RWPE2 (cell line): ENCODE results near the gene HECW1.

Experiments used
- ATAC-seq: fragments of 200-7000 bp; cut with Tn5 transposase; 3 replicates; pipeline ENCODE4 v1.9.1; 2021; ENCODE audit warnings: low read depth
- DNase-seq: peaks from one replicate; pipeline ENCODE4 v3.0.0-alpha.2; 2020; ENCODE audit warnings: low spot score
- H3K27ac ChIP-seq: fragments of 450-650 bp; 2 replicates; pipeline ENCODE4 v1.5.1; 2017; ENCODE audit warnings: mild to moderate bottlenecking; ENCODE audit not compliant: poor library complexity, severe bottlenecking
- H3K27me3 ChIP-seq: fragments of 250-450 bp; sonication (Bioruptor Pico); 2 replicates; pipeline ENCODE4 v1.5.1; 2021; ENCODE audit warnings: mild to moderate bottlenecking, moderate library complexity; ENCODE audit not compliant: insufficient read depth, poor library complexity, severe bottlenecking
- H3K36me3 ChIP-seq: fragments of 250-450 bp; sonication (Bioruptor Pico); 2 replicates; pipeline ENCODE4 v1.5.1; 2020; ENCODE audit warnings: low read depth, mild to moderate bottlenecking, moderate library complexity
- H3K4me1 ChIP-seq: fragments of 250-450 bp; sonication (Bioruptor Pico); 2 replicates; pipeline ENCODE4 v1.5.1; 2021; ENCODE audit warnings: mild to moderate bottlenecking, moderate library complexity; ENCODE audit not compliant: insufficient read depth, poor library complexity, severe bottlenecking
- H3K4me3 ChIP-seq: fragments of 250-450 bp; sonication (Bioruptor Pico); 2 replicates; pipeline ENCODE4 v1.5.1; 2021; ENCODE audit warnings: mild to moderate bottlenecking, moderate library complexity; ENCODE audit not compliant: severe bottlenecking
- H3K9me3 ChIP-seq: fragments of 250-450 bp; sonication (Bioruptor Pico); 2 replicates; pipeline ENCODE4 v1.5.1; 2021; ENCODE audit warnings: mild to moderate bottlenecking, moderate library complexity; ENCODE audit not compliant: severe bottlenecking
- TF ChIP-seq, protein P1 (sequence below): fragments of 450-650 bp; IDR thresholded peaks from one replicate; pipeline ENCODE4 v1.5.1; 2017; ENCODE audit warnings: mild to moderate bottlenecking, moderate library complexity; ENCODE audit not compliant: poor library complexity, severe bottlenecking

Gene HECW1

DNA sequence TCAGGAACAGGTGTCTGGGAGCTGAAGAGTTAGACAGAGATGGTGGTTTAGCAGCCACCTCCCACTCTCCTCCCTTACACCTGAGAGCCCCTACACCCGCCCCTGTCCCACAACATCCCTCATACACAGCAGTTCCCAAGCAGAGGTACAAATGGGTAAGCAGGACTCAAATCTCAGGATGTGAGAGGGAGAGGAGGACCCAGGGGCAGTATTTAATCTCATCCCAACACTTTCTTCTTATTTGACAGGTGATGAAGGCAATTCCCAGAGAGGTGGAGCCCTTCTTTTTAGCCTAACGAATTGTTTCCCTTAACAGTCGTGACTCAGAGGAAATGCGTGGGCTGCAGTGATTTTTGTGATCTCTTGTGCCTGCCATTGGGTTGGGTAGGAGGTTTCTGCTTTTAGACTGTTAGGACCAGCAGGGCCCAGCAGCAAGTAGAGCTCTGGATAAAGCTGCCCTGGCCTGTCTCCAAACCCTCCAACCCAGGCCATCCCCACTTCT lies 191.3 kb downstream of the HECW1 start:
- H3K36me3 ChIP-seq, result no peaks in the 10 kb centered on the region
- H3K4me3 ChIP-seq, result no peak overlapping the region
- H3K9me3 ChIP-seq, result no peaks in the 10 kb centered on the region
- ATAC-seq, result no peak
- H3K4me1 ChIP-seq, result no peaks in the 10 kb centered on the region
- TF ChIP-seq, protein P1, sequence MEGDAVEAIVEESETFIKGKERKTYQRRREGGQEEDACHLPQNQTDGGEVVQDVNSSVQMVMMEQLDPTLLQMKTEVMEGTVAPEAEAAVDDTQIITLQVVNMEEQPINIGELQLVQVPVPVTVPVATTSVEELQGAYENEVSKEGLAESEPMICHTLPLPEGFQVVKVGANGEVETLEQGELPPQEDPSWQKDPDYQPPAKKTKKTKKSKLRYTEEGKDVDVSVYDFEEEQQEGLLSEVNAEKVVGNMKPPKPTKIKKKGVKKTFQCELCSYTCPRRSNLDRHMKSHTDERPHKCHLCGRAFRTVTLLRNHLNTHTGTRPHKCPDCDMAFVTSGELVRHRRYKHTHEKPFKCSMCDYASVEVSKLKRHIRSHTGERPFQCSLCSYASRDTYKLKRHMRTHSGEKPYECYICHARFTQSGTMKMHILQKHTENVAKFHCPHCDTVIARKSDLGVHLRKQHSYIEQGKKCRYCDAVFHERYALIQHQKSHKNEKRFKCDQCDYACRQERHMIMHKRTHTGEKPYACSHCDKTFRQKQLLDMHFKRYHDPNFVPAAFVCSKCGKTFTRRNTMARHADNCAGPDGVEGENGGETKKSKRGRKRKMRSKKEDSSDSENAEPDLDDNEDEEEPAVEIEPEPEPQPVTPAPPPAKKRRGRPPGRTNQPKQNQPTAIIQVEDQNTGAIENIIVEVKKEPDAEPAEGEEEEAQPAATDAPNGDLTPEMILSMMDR, result no peak
- H3K27me3 ChIP-seq, result no peaks in the 10 kb centered on the region
- DNase-seq, result no peak
- H3K27ac ChIP-seq, result no peak overlapping the region

DNA sequence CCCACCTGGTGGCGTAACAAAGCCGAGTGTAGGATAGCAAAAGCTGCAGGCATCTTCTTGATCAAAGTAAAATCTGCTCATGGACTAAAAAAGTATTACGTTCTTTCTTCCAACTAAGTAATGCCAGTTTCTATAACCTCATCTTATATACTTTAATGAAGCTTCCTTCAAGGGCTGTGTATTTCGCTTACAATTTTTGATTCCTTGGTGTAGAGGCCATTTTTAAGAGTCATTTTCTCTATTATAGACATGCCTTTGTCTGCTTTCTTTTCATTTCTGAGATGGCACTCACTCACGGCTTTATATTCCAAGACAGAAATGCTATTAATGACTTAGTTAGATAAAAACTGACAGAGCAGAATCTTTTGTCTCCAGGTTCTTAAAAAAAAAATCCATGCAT lies 194.0 kb downstream of the HECW1 start:
- no peak overlapping the region for H3K4me3 ChIP-seq
- TF ChIP-seq, protein P1, result no peak
- no peaks in the 10 kb centered on the region for H3K4me1 ChIP-seq
- H3K36me3 ChIP-seq, result no peaks in the 10 kb centered on the region
- DNase-seq (no peak), ATAC-seq (no peak)
- no peaks in the 10 kb centered on the region for H3K27me3 ChIP-seq
- H3K27ac ChIP-seq, result no peak overlapping the region
- H3K9me3 ChIP-seq, result no peaks in the 10 kb centered on the region

DNA sequence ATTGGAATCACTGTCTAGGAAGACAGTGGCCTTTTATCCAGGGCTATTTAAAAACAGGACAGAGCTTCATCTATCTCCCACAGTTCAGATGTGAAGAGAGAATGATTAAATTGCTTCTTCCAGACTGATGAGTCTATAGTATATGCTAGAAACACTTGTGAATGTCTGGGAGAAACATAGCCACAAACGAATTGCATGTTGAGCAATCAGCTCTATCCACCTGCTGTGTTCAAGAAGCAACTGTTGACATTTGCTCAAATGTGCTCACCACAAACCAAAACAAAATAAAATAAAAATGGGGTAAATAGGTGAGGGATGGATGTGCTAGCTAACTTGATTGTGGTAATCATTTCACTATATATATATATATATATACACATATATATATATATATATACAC lies 195.1 kb downstream of the HECW1 start:
- DNase-seq, result no peak
- ATAC-seq, result no peak
- Histone ChIP-seq H3K4me3 (no peak overlapping the region), H3K36me3 (no peaks in the 10 kb centered on the region), H3K9me3 (no peaks in the 10 kb centered on the region), H3K27ac (no peak overlapping the region), H3K27me3 (no peaks in the 10 kb centered on the region), H3K4me1 (no peaks in the 10 kb centered on the region)
- TF ChIP-seq, protein P1, result no peak

DNA sequence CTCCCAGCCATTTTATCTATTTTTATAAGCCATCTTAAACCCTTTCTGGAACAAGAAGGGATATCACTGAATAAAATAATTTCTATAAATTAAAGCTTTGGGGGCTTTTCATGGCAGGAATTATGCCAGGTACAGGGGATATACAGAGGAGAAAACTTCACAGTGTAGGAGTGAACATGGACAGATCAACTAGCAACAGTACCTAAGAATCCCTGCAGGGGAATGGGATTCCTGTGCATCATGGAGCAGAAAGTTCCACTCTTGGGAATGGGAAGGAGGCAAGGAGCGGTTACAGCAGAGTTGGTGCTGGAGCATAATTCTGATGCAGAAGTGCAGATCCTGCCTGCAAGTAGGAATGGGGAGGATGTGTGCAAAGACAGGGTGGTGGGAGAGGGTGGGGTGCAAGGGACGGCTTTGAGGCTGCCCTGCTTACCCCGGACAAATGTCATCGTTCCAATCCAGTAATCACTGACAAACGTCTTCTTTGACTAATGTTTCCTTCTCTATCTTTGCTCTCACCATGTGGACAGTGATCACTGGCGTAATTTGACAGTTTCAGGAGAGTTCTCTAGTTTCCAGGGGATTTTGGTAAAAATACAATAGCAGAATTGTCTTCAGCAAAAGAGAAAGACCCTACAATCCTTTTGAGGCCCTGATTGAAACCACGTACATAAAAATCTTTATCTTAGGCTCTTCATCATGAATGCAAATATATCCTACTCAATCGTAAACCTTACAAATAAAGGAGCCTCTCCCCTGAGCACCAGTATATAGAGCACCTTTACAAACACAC lies 196.7 kb downstream of the HECW1 start:
- ATAC-seq (no peak), DNase-seq (no peak)
- TF ChIP-seq, protein P1, result no peak
- Histone ChIP-seq H3K4me3 (no peak overlapping the region), H3K4me1 (no peaks in the 10 kb centered on the region), H3K9me3 (no peaks in the 10 kb centered on the region), H3K27me3 (no peaks in the 10 kb centered on the region), H3K36me3 (no peaks in the 10 kb centered on the region), H3K27ac (no peak overlapping the region)

DNA sequence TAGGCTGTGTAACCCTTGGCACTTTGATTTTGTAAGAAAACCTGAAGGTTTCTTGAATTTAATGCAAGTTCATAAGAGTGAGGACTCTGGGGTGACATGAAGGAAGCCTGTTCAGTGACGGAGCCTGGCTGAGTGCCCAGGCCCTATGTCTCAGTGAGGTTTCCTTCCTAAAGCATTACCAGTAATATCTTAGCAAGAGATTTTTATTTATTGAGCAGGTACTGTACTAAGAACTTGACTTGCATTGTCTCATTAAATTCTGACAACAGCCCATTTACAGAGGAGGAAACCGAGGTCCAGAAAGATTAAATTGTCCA lies 197.2 kb downstream of the HECW1 start:
- H3K27ac ChIP-seq, result no peak overlapping the region

More for the DNA sequence above, 197.2 kb downstream of the HECW1 start:
- TF ChIP-seq, protein P1, result no peak
- DNase-seq, result no peak
- H3K4me1 ChIP-seq, result no peaks in the 10 kb centered on the region
- no peaks in the 10 kb centered on the region for H3K27me3 ChIP-seq
- H3K36me3 ChIP-seq, result no peaks in the 10 kb centered on the region
- ATAC-seq, result no peak
- H3K4me3 ChIP-seq, result no peak overlapping the region
- H3K9me3 ChIP-seq, result no peaks in the 10 kb centered on the region
